GM06990 (cell line): ENCODE results near the gene TMEFF2.

Source experiments
- DNase-seq: peaks from one replicate; pipeline ENCODE4 v3.0.0-alpha.2; 2011; ENCODE audit not compliant: insufficient read length; ENCODE audit errors: extremely low read depth
- H3K27me3 ChIP-seq: replicated peaks from 2 replicates; pipeline ENCODE4 v1.6.0; 2011; ENCODE audit warnings: low read length; ENCODE audit not compliant: control insufficient read depth, insufficient read depth
- H3K36me3 ChIP-seq: 2 replicates; pipeline ENCODE4 v1.5.1; 2011; ENCODE audit warnings: low read length; ENCODE audit not compliant: control insufficient read depth, insufficient read depth
- H3K4me3 ChIP-seq: replicated peaks from 2 replicates; pipeline ENCODE4 v1.5.1; 2011; ENCODE audit warnings: low read depth, mild to moderate bottlenecking, control low read depth, low read length
- CTCF ChIP-seq: IDR thresholded peaks from 2 replicates; pipeline ENCODE4 v1.5.1; 2011; ENCODE audit warnings: low read length, control low read depth, mild to moderate bottlenecking, inconsistent platforms; ENCODE audit not compliant: insufficient read depth, poor library complexity, severe bottlenecking

The TMEFF2 gene

GRCh38 chr2:191915750-191916149 lies 279.0 kb downstream of the TMEFF2 start:
- Histone ChIP-seq H3K27me3 (no peaks in the 10 kb centered on the region), H3K4me3 (no peak overlapping the region), H3K36me3 (no peaks in the 10 kb centered on the region)
- TF ChIP-seq CTCF: no peak
- DNase-seq: no peak

GRCh38 chr2:191913796-191914195 lies 280.9 kb downstream of the TMEFF2 start:
- no peak overlapping the region for H3K4me3 ChIP-seq
- H3K27me3 ChIP-seq: no peaks in the 10 kb centered on the region
- no peak for DNase-seq
- TF ChIP-seq CTCF: no peak
- no peaks in the 10 kb centered on the region for H3K36me3 ChIP-seq

DNA sequence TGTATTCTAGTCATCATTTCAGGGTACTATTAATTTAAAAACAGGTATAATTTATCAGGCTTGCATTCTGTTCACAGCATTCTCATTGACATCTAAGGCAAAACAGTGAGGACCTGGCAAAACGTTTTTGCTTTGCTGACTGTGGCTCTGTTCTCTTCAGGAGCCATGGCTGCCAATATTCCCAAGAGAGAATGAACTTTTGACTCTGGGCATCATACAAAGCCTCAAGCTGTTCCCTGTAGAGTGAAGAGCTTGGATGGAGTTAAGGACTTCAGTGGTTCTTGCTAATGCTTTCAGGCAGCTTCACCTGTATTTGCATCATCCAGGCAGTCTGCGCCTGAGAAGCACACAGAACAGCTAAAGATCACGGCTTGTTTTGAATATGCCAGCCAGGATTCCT lies 282.0 kb downstream of the TMEFF2 start:
- Histone ChIP-seq H3K4me3 (no peak overlapping the region), H3K27me3 (no peaks in the 10 kb centered on the region), H3K36me3 (no peaks in the 10 kb centered on the region)
- no peak for TF ChIP-seq CTCF
- no peak for DNase-seq

GRCh38 chr2:191910518-191910917 lies 284.2 kb downstream of the TMEFF2 start:
- no peak for TF ChIP-seq CTCF
- DNase-seq: no peak

DNA sequence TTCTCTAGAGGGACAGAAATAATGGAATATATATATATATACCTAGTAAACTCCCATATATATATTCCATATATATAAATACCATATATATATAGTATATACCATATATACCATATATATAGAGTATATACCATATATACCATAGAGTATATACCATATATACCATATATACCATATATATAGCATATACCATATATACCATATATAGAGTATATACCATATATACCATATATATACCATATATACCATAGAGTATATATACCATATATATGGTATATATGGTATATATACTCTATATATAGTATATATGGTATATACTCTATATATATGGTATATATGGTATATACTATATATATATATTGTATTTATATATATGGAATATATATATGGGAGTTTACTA lies 285.9 kb downstream of the TMEFF2 start:
- no peaks in the 10 kb centered on the region for H3K36me3 ChIP-seq
- H3K27me3 ChIP-seq: no peaks in the 10 kb centered on the region
- no peak for TF ChIP-seq CTCF
- DNase-seq: no peak
- H3K4me3 ChIP-seq: no peak overlapping the region

More at GRCh38 chr2:191910518-191910917, 284.2 kb downstream of the TMEFF2 start:
- Histone ChIP-seq H3K27me3 (no peaks in the 10 kb centered on the region), H3K4me3 (no peak overlapping the region), H3K36me3 (no peaks in the 10 kb centered on the region)

GRCh38 chr2:191907545-191907944 lies 287.2 kb downstream of the TMEFF2 start:
- no peak for DNase-seq
- no peaks in the 10 kb centered on the region for H3K36me3 ChIP-seq
- no peaks in the 10 kb centered on the region for H3K27me3 ChIP-seq
- no peak overlapping the region for H3K4me3 ChIP-seq
- TF ChIP-seq CTCF: no peak
